ENCODE measurements around the gene DUSP19.

The DUSP19 gene

DNA sequence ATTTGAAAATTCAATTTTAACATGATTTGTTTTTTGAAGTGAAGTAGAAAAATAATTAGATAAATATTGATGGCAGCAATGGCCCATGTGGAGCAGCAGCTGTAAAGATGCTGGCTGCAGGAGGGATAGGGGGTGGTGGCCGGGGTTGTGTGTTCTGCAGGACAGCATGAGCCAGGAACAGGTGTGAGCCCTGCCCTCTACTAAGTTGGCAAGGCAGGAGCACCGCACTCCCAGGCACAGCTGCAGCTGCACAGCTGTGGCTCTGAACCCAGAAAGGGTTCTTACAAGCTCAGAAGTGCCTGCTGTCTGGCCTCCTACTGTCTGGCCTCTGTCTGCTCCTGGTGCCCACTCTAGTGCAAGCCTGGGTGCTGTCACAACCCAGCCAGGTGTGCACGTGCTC lies 10.0 kb upstream of the DUSP19 start:
- DNase-seq (ENCODE audit: low read depth), result no peak

DNA sequence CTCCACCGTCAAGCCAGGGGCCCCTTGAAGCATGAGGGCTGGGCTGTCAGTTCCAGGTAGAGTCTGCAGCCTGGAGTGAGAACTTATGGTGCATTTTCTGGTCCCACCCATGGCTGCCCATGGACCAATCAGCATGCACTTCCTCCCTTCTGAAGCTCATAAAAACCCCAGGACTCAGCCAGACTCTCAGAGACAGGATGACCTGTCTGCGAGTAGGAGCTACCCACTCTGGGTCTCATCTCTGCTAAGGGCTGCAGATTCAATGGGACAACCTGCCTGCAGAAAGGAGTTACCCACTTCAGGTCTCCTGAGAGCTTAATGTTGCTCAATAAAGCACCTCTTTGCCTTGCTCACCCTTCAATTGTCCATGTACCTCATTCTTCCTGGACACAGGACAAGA lies 9.4 kb upstream of the DUSP19 start:
- no peak for DNase-seq (ENCODE audit: low read depth)

DNA sequence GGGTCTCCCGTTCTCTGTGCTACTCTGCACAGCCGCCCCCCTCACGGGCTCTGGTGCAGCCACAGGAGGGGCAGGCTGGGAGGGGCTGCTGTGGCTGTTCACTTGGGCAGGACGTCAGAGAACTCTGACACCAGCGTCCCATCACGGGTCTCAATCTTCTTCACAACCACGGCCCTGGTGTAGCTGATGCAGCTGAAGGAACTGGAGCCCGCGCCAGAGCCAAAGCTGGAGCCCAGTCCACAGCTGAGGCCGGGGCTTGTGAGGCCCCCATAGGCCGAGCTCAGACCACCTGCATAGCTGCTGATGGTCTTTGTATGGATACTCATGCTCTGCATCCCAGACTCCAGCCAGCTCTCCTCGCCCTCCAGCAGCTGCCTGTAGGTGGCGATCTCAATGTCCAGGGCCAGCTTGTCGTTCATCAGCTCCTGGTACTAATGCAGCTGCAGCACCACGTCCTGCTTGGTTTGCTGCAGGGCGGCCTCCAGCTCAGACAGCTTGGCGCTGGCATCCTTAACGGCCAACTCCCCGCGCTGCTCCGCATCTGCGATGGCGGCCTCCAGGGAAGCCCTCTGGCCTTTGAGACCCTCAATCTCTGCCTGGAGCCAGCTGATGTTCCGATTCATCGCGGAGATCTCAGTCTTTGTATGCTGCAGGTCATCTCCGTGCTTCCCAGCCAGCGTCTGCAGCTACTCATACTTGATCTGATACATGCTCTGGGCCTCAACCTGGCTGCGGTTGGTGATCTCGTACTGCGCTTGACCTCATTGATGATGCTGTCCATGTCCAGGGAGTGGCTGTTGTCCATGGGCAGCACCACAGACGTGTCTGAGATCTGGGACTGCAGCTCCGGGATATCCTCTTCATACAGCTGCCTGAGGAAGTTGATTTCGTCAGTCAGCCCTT lies 7.4 kb upstream of the DUSP19 start:
- DNase-seq (ENCODE audit: low read depth), result no peak

DNA sequence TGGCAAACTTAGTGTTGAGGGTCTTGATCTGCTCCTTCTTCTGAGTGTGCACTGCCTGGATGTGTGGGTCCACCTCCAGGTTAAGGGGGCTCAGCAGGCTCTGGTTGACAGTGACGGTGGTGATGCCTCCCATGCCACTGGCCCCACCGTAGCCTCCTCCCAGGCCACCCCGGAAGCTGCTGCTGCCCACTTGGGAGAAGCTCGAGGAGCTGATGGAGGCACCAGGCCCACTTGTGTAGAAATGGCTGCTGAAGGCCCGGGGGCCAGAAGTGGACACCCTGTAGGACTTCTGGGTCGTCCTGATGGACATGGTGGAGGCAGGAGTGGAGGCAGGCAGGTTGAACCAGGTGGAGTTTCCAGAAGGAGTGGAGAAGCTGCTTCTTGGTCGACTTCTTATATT lies 6.4 kb upstream of the DUSP19 start:
- DNase-seq (ENCODE audit: low read depth), result no peak

DNA sequence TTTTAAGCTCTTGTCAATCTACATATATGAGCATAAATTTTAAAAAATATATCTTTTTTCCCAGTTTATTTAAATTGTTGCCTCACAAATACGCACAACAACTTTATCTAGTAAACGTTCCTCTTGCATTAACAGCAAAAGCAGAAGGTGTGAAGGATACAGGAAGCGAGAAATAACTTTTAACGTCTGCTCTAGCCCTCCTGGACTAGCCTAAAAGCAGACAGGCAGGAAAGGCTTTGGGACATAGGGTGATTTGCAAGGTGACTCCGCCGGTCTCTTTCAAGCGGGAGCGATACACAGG lies 434 bp upstream of the DUSP19 start:
- DNase-seq (ENCODE audit: low read depth), result no peak

DNA sequence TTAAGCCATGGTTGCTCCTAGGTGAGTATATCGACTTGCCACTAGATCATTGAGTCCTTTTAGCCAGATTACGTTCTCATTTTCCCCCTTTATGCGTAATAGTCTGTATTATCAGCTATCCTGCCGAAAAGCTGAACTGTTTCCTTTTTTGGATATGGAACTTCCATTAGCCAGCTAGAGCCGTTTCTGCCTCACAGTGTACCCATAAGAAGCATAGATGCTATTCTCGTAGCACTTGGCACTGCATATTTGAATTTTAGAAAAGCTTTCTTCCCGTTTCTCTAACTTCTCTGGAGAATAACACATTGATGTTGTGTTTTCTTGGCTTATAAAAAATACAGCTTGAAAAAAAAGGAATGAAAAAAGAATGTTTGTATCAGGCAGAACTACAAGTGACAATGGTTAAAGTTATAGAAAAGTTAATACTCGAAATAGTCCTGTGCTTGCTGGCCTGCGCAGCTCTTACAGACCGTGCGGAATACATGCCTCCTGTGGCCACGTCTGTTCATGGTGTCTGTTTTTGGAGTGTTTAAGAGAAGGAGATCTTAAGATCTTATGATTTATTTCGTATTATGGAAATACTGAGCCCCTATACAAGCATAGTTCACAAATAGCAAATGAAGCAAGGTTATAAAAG lies 710 bp downstream of the DUSP19 start:
- DNase-seq (ENCODE audit: low read depth), result no peak

DNA sequence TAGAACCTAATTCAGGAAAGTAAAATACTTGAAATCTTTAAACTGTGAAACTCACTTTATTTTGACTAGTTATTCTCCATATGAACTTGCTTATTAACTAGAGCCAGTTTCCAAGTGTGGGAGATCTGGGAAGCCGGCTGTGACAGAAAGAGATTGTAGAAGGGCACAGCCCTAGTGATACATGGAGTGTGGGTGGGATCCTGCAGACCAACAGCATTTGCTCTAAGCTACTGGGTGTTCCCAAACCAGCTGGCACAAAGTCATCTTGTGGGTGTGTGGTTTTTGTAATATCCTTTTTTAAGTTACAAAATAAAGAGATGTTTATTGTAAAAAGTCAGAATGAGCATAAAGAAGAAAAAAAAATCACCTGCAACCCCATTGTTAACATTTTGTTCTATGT lies 3.4 kb downstream of the DUSP19 start:
- no peak for DNase-seq (ENCODE audit: low read depth)

DNA sequence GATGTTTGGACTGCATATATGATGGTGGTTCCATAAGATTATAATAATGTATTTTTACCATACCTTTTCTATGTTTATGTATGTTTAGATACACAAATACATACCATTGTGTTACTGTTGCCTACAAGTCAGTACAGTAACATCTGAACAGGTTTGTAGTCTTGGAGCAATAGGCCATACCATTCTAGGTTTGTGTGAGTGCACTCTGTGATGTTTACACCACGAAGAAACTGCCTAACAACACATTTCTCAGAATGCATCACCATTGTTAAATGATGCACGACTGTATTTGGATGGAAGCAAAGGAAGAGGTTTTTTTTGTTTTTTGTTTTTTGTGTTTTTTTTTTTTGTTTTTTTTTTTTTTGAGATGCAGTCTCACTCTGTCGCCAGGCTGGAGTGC lies 9.5 kb downstream of the DUSP19 start:
- DNase-seq (ENCODE audit: low read depth), result no peak

DNA sequence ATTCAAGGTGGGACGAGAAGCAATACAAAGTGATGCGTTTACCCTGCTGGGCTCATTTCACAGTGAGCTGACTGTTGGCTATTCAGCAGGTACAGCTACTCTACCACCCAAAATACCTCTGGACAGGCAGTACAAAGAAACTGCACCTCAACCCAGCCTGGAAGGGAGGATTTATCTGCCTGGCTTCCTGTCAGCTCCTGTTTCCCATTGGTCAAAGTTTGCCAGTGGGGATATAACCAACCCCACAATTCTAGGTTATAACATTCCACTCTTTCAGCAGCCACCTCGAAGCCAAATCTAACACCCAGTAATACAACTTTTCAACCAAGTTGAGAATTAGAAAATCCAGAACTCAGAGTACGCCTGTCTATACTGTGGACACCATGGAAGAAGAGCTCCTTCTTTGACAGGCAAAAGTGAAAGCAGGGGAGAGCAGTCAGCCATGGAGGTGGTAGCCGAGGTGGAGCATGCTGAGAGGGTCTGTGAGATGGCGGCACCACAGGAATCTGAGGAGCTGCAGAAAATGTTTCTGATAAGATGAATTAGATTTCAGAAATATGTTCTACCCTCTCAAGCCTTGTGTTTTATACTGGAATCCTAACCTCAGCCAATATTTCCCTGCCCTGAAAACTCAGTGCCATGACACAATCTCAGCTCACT lies 10.8 kb downstream of the DUSP19 start:
- DNase-seq (ENCODE audit: low read depth), result no peak

DNA sequence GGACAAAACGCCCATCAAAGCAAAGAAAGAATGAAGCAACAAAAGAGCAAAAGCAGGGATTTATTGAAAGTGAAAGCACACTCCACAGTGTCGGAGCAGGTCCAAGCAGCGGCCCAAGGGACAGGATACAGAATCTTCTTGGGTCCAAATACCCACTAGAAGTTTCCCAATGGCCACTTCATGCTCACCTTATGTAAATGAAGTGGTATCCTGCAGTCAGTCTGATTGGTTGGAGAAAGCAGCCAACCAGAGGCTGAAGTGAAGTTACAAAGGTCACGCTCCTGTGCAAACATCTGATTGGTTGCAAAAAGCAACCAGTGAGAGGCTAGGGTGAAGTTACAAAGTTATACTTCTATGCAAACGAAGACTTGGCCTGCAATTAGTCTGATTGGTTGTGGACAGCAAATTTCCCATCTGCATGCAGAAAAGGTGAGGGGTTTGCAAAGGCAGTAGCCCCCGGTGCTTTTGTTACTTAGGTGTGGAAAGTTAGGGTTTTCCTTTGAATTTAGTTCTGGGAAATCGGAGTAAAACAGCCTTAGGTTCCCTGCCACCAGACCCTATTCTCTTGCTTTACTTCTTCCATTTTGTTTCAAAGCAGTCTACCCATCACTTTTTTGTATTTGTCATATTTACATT lies 12.9 kb downstream of the DUSP19 start:
- no peak for DNase-seq (ENCODE audit: low read depth)

DNA sequence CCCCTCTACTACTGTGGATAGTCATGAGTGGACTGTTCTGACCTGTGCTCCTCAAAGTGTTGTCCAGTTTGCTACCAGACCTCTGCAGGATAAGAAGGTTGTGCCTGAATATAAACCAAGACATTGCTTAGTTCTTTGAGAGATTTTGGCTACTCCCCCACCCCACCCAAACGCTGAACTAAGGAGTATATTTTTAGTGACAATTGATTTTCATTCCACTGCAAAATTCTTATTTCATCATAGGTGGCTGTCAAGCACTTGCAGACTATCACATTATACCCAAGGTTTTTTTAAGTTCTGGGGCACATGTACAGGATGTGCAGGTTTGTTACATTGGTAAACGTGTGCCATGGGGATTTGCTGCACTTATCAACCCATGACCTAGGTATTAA lies 13.4 kb downstream of the DUSP19 start:
- no peak for DNase-seq (ENCODE audit: low read depth)

DNA sequence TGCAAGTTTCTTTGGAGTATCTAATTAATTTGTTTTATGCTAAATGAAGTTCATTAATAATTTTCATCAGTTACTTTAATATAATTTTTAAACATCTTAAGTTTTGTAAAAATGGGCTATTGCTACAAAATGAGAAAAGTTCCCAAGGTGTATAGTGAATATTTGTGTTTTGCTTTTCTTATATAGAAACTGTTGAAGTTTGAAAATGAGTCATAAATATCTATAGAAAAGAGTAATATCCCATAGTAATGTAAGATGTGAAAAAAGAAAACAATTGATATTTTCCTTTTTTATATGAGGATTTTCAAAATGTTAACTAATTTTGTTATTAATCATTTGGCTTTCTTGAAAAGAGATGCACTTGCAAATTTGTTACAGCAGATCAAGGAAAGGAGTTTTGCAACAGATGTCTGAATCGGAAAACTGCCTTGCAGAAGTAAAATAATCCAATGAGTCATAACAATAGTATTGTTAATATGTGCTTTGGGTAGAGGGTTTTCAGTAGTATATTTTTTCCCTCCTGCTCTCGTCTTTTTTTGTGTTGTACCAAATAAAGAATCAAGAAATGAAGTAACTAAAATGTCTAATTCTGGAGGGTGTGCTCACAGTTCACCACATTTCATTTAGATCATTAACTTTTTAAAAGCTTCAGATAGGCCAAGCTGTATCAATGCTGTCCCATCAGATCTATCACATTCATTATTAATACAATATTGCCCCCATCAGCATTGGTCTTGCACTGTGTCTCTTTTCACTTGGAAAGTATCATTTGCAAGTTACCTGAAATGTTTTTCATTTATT lies 15.5 kb downstream of the DUSP19 start:
- no peak for DNase-seq (ENCODE audit: low read depth)

DNA sequence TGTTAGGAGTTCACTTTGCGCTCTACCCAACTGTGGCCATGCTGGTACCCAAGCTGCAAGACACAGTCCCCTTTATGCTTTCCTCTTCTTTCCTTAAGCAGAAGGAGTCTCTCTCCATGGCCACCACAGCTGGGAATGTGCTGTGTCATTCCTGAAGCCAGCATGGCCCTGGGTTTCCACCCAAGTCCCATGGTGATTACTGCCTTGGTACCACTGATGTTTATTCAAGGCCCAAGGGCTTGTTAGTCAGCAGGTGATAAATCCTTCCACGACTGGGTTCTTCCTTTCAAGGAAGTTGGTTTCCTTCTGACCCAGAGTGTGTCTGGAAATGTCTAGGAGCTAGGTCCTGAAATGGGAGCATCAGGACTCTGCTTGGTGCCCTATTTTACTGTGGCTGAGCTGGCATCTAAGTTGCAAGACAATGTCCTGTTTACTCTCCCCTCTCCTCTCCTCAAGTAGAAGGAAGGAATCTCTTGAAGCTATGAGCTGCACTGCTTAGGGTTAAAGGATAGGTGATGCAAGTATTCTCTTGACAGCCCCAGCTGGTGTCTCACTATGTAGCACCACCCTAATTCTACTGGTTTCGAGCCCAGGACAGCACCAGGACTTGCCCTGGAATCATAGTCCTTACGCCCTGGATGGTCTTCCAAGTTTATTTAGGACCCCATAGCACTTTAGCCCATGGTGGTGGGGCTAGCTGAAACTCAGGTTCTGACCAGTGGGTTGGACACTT lies 27.0 kb downstream of the DUSP19 start:
- DNase-seq (ENCODE audit: low read depth), result no peak

DNA sequence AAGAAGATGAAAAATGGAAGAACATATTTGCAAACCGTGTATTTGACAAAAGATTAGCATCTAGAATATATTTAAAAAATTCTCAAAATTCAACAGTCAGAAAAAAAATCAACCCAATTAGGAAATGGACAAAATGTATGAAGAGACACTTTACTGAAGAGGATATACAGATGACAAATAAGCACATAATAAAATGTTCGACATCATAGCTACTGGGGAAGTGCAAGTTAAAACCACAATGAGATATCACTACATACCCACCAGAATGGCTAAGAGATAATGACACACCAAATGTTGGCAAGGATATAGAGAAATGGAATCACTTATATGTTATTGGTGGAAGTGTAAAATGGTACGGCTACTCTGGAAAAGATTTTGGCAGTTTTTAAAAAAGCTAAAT lies 34.0 kb downstream of the DUSP19 start:
- DNase-seq (ENCODE audit: low read depth), result no peak

DNA sequence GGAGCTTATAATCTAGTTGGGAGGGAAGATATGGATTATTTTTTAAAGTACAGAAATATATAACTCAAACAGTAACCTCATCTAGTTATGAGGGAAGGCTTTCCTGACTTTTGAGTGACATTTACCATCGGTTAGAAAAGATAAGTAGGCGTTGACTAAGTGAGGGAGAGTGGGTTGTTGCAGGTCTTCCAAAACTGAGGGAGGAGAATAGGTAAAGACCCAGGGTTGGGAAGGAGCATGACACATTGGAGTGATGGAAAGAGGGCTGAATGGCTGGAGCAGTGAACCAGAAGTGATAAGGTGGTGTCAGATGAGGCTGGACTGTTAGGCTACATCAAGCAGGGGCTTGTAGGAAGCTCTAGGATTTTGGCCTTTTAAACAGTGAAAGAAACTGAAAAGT lies 35.1 kb downstream of the DUSP19 start:
- DNase-seq (ENCODE audit: low read depth), result no peak

DNA sequence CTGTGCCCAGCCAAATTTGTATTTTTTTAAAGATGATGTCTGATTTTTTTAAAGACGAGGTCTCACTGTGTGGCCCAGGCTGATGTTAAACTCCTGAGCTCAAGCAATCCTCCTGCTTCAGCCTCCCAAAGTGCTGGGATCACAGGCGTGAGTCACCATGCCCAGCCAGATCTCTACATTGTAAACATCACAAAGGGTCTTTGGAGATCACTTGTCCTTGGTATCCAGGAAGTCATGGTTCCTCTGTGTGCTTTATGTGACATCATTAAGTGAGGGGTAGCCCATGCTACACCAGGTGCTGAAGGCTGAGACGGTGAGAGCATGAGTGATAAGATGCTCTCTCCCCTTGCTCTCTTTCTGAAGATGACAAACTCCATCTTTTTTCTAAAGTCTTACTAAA lies 38.7 kb downstream of the DUSP19 start:
- no peak for DNase-seq (ENCODE audit: low read depth)

DNA sequence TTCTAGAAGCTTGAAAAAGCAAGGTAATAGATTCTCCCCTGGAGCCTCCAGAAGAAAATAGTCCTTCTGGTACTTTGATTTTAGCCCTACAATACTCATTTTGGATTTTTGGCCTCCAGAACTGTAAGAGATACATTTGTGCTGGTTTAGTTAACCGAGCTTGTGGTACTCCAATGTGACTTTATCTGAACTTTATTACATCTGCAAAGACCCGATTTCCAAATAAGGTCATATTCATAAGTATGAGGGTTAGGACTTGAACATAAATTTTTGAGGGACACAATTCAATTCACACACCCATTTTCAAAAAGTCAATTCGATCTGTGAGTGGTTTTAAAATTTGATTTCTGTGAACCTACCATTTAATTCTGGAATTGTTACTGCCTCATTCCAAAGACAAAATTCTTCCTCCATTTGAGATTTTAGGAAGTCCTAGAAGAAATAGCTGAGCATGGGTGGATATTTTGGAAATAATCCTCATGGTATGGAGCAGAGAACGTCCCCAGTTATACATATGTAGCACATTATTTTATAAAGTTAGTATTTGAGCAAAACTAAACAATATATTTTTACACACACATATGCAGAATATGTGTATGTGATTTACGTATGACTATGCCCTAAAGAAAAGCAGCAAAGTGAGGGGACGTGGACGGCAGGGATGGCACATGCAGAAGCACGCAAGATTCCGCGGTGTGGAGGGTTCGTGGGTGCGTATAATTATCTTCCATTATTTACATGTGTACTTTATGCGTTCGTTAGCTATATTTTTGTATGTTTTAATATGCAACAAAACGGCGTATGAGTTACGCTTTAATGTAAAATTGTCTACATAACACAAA lies 44.8 kb downstream of the DUSP19 start:
- DNase-seq (ENCODE audit: low read depth), result no peak

DNA sequence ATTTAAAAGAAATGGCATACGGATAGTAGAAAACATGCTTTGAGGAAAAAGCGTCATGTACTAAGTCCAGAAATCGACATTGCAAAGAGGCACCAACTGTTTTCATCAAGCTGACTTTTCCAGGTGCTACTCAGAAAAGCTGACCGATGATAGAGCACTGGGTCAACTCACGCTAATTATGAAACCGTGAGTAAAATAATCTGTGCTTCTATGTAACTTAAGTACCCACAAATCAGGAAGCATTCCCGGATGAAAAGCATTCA lies 45.3 kb downstream of the DUSP19 start:
- DNase-seq (ENCODE audit: low read depth), result no peak

DNA sequence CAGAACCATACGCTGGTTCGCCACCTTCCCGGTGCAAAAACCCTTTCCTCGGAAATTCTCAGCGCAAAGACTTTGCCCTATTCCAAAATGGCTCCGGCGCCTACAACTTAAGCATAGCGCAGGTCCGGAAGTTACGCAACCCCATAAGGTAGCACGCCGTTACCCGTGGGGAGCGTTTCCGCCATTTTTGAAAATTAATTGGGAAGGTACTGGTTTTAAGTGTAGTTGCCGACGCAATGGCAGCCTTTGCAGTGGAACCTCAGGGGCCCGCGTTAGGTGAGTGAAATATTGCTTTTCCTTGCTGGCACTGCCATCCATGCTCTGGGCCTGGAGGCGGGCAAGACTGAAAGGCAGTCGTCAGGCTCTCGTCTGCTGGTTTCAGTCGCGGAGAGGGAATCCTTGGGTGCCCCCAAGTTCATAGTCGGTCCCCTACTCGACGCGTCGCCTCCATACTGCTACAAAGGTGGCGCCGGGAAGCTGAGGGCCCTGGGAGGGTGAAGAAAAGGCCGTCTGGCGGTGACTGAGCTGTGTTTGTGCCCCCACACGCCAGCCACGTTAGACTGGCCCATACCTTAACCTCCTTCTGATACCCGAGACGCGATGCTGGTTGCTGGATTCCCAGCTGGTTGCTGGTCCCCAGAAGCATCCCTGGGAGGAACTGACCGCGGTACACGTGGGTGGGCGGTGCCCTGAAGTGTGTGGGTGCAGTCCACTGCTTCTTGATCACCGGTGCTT lies 45.8 kb downstream of the DUSP19 start, which contains the start of gene NUP35:
Gene NUP35 (plus strand): TSS at position 222 of the 735 bp plus-strand sequence. CDS start 15 bp downstream, at position 237.
- peak; percentile 79 for DNase-seq (ENCODE audit: low read depth)

DNA sequence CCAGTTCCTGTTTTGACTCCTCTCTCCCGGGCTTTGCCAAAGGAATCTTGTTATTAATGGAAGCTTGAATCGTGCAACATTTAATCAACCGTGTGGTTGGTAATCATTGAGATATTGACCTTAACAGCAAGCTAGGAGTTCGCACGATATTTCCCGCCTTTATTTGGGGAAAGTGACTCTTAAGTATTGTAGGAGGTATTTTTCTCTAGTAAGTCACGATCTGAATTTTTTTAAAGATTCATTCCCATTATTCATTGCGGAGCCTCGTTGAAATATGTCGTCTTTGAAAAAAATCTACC lies 46.4 kb downstream of the DUSP19 start:
- no peak for DNase-seq (ENCODE audit: low read depth)

All from activated gamma-delta T cell treated with anti-CD3 and anti-CD28 coated beads, Interleukin-2, amount 50 U/mL, for 16 hours (primary cell).